ENCODE measurements around the gene ITGAD.

DNA sequence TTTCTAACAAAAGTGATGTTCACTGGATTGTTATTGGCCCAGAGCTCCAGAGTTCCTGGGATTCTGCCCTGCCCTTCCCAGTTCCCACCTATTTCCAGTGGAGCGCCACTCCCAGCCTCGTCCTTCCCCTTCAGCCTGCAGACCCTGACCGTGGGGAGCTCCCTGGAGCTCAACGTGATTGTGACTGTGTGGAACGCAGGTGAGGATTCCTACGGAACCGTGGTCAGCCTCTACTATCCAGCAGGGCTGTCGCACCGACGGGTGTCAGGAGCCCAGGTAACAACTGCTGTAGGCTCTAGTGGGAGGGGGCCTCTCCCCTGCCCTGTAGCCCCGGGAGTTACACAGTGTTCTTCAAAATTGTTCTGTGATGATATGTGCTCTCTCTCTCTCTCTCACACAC, 23.2 kb downstream of the ITGAD start:
- TF ChIP-seq, protein P1, sequence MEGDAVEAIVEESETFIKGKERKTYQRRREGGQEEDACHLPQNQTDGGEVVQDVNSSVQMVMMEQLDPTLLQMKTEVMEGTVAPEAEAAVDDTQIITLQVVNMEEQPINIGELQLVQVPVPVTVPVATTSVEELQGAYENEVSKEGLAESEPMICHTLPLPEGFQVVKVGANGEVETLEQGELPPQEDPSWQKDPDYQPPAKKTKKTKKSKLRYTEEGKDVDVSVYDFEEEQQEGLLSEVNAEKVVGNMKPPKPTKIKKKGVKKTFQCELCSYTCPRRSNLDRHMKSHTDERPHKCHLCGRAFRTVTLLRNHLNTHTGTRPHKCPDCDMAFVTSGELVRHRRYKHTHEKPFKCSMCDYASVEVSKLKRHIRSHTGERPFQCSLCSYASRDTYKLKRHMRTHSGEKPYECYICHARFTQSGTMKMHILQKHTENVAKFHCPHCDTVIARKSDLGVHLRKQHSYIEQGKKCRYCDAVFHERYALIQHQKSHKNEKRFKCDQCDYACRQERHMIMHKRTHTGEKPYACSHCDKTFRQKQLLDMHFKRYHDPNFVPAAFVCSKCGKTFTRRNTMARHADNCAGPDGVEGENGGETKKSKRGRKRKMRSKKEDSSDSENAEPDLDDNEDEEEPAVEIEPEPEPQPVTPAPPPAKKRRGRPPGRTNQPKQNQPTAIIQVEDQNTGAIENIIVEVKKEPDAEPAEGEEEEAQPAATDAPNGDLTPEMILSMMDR (IDR thresholded peaks at IDR 0.05; ENCODE audit: insufficient read depth, low read length, poor library complexity, severe bottlenecking): no peak
- no peak for TF ChIP-seq EZH2phosphoT487 (conservative IDR thresholded peaks at IDR 0.05; ENCODE audit: low read length)
